ENCODE results near the gene GFRA1.

Gene GFRA1

DNA sequence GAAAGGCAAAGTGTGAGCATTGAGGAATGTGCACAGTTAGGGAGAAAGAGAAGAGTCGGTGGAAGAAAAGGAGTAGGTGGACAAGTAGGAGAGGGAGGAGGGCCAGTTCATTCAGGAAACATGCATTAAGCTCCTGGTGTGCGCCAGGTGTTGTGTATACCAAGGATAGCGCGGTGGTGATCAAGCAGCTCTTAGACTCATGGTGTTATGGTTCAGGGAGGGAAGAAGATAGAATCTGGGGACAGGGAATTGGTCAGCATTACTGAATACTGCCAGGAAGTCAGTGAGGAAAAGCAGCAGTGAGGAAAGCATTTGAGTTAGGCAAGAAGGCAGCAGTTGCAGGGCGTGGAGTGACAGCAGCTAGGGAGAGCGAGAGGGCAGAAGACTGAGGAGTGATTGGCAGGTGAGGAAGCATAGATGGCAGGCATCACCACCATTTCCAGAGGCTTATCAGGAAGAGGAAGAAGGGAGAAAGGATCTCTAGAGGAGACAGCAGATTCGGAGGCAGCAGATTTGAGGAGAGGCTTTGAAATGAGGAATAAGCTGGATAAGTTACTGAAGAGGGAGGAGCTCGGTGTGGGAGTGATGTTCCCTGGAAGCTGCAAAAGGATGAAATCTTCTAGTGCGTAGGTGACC, 265.6 kb downstream of the GFRA1 start:
- Histone ChIP-seq H3K9ac (no peak overlapping the region), H2AFZ (ENCODE audit: low read depth) (no peak overlapping the region), H4K20me1 (ENCODE audit: insufficient read depth) (no peaks in the 10 kb centered on the region), H3K4me3 (IDR thresholded peaks at IDR 0.05; ENCODE audit: insufficient read depth, low read depth, low read length) (no peak overlapping the region), H3K79me2 (ENCODE audit: insufficient read depth, low read depth) (no peaks in the 10 kb centered on the region), H3K4me2 (no peak overlapping the region), H3K36me3 (ENCODE audit: insufficient read depth) (no peaks in the 10 kb centered on the region), H3K4me1 (ENCODE audit: low read depth, poor library complexity, severe bottlenecking) (no peaks in the 10 kb centered on the region), H3K27me3 (ENCODE audit: insufficient read depth, low read depth) (no peaks in the 10 kb centered on the region), H3K27ac (no peak overlapping the region)
- TF ChIP-seq, protein P1, sequence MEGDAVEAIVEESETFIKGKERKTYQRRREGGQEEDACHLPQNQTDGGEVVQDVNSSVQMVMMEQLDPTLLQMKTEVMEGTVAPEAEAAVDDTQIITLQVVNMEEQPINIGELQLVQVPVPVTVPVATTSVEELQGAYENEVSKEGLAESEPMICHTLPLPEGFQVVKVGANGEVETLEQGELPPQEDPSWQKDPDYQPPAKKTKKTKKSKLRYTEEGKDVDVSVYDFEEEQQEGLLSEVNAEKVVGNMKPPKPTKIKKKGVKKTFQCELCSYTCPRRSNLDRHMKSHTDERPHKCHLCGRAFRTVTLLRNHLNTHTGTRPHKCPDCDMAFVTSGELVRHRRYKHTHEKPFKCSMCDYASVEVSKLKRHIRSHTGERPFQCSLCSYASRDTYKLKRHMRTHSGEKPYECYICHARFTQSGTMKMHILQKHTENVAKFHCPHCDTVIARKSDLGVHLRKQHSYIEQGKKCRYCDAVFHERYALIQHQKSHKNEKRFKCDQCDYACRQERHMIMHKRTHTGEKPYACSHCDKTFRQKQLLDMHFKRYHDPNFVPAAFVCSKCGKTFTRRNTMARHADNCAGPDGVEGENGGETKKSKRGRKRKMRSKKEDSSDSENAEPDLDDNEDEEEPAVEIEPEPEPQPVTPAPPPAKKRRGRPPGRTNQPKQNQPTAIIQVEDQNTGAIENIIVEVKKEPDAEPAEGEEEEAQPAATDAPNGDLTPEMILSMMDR (conservative IDR thresholded peaks at IDR 0.05; ENCODE audit: low read depth, low read length): no peak

Data from KMS-11 (cell line).